ENCODE results near the gene CSNK1D. TPM values are rescaled to one million over a fixed set of nuclear protein-coding genes. Genes with fewer than 3 reads are reported as not detected.

CSNK1D gene
- total and polyA plus RNA-seq, 4 experiments from 2014 or later = 31.6 to 182 (median 129) TPM

GRCh38 chr17:82228842-82229697, 44.4 kb downstream of the CSNK1D start, which contains the start of gene SLC16A3:
SLC16A3 (plus strand) TSS chr17:82229042; CDS start chr17:82236009, 6,967 bp downstream.
- H3K27ac Mint-ChIP-seq = peak within 1 kb of the TSS; percentile 86 to 93 (median 91)
- H3K27me3 Mint-ChIP-seq = no peaks in the 10 kb centered on the region
- peaks cover 0 to 2% of the 10 kb centered on the region in 2 donors for H3K36me3 Mint-ChIP-seq
- H3K4me1 Mint-ChIP-seq = peaks cover 2 to 28% (median 13%) of the 10 kb centered on the region in 4 donors
- ChIA-PET POLR2A (ENCODE audit: partially characterized antibody) (interaction anchor here (0.8 to 4.2 kb wide), 18 partner anchors 8 to 369 kb away, joined by 3 to 52 read pairs (median 5); partner anchors contain the start of genes CCDC57, CD7, DCXR and P4HB), CTCF (ENCODE audit: partially characterized antibody) (interaction anchor here (0.9 to 1.3 kb wide), 2 partner anchors 23 to 24 kb away, joined by 3 to 5 read pairs; no protein-coding TSS in a partner anchor)
- peak; percentile 59 to 73 (median 68) for DNase-seq
- H3K4me3 Mint-ChIP-seq = peak within 1 kb of the TSS; percentile 77 to 89 (median 85)
- no peaks in the 10 kb centered on the region for H3K9me3 ChIP-seq (ENCODE audit: control insufficient read depth in 1 of 2, low read length in 2 of 2)
- peak within 1 kb of the TSS; percentile 81 for H3K27ac ChIP-seq (ENCODE audit: low read depth, low read length)
- intact Hi-C loops (cut with micrococcal nuclease) = loop anchor here (2.0 kb wide), 2 partner anchors 22 to 64 kb away; no protein-coding TSS in a partner anchor
- H3K4me3 ChIP-seq (ENCODE audit: low read length in 2 of 2) = peak within 1 kb of the TSS; percentile 23 to 74
- no peaks in the 10 kb centered on the region for H3K9me3 Mint-ChIP-seq
- H3K4me1 ChIP-seq (ENCODE audit: insufficient read depth, low read length) = peaks cover 34% of the 10 kb centered on the region
- no peaks in the 10 kb centered on the region for H3K27me3 ChIP-seq (ENCODE audit: insufficient read depth, low read length)
- no peaks in the 10 kb centered on the region for H3K36me3 ChIP-seq (ENCODE audit: insufficient read depth, low read length)

GRCh38 chr17:82228278-82228841, 45.1 kb downstream of the CSNK1D start:
- Histone ChIP-seq H3K36me3 (ENCODE audit: insufficient read depth, low read length) (no peaks in the 10 kb centered on the region), H3K4me3 (ENCODE audit: low read length in 2 of 2) (peak overlapping the region; percentile 23 to 74), H3K27me3 (ENCODE audit: insufficient read depth, low read length) (no peaks in the 10 kb centered on the region), H3K27ac (ENCODE audit: low read depth, low read length) (peak overlapping the region; percentile 81), H3K9me3 (ENCODE audit: control insufficient read depth in 1 of 2, low read length in 2 of 2) (no peaks in the 10 kb centered on the region), H3K4me1 (ENCODE audit: insufficient read depth, low read length) (peaks cover 34% of the 10 kb centered on the region)
- H3K27ac Mint-ChIP-seq = peak overlapping the region; percentile 78 to 93 (median 91)
- DNase-seq = peak; percentile 66 to 75 (median 69)
- peak overlapping the region; percentile 75 to 89 (median 84) for H3K4me3 Mint-ChIP-seq
- no peaks in the 10 kb centered on the region for H3K27me3 Mint-ChIP-seq
- H3K36me3 Mint-ChIP-seq = peaks cover 0 to under 1% of the 10 kb centered on the region in 2 donors
- ChIA-PET POLR2A (ENCODE audit: partially characterized antibody) (interaction anchor here (1.0 to 4.2 kb wide), 15 partner anchors 8 to 368 kb away, joined by 3 to 52 read pairs (median 6); partner anchors contain the start of genes CCDC57, CD7 and P4HB), CTCF (ENCODE audit: partially characterized antibody) (interaction anchor here (0.9 kb wide), 1 partner anchor 24 kb away, joined by 5 read pairs; no protein-coding TSS in a partner anchor)
- no peaks in the 10 kb centered on the region for H3K9me3 Mint-ChIP-seq
- peaks cover 2 to 25% (median 14%) of the 10 kb centered on the region in 4 donors for H3K4me1 Mint-ChIP-seq
- intact Hi-C loops (cut with micrococcal nuclease) = loop anchor here (2.0 kb wide), 2 partner anchors 22 to 64 kb away; no protein-coding TSS in a partner anchor

GRCh38 chr17:82227629-82228277, 45.7 kb downstream of the CSNK1D start:
- peak in 1 of 5 donors; percentile 51 for DNase-seq
- H3K9me3 ChIP-seq (ENCODE audit: control insufficient read depth in 1 of 2, low read length in 2 of 2) = no peaks in the 10 kb centered on the region
- ChIA-PET POLR2A (ENCODE audit: partially characterized antibody) (interaction anchor here (1.2 to 4.2 kb wide), 6 partner anchors 13 to 73 kb away, joined by 3 to 52 read pairs (median 22); partner anchors contain the start of gene CCDC57), CTCF (ENCODE audit: partially characterized antibody) (no interaction called here)
- no peaks in the 10 kb centered on the region for H3K27me3 ChIP-seq (ENCODE audit: insufficient read depth, low read length)
- Mint-ChIP-seq H3K9me3 (no peaks in the 10 kb centered on the region), H3K27ac (peak overlapping the region; percentile 61 to 93 (median 91)), H3K4me3 (peak overlapping the region; percentile 75 to 89 (median 84)), H3K4me1 (peaks cover 2 to 23% (median 14%) of the 10 kb centered on the region in 4 donors), H3K27me3 (no peaks in the 10 kb centered on the region), H3K36me3 (no peaks in the 10 kb centered on the region)
- H3K27ac ChIP-seq (ENCODE audit: low read depth, low read length) = peak overlapping the region; percentile 81
- H3K4me1 ChIP-seq (ENCODE audit: insufficient read depth, low read length) = peaks cover 34% of the 10 kb centered on the region
- peak overlapping the region; percentile 23 to 74 for H3K4me3 ChIP-seq (ENCODE audit: low read length in 2 of 2)
- H3K36me3 ChIP-seq (ENCODE audit: insufficient read depth, low read length) = no peaks in the 10 kb centered on the region
- intact Hi-C loops (cut with micrococcal nuclease) = loop anchor here (2.0 kb wide), 2 partner anchors 21 to 65 kb away; no protein-coding TSS in a partner anchor

GRCh38 chr17:82226809-82227628, 46.5 kb downstream of the CSNK1D start:
- Histone ChIP-seq H3K27me3 (ENCODE audit: insufficient read depth, low read length) (no peaks in the 10 kb centered on the region), H3K4me1 (ENCODE audit: insufficient read depth, low read length) (peaks cover 32% of the 10 kb centered on the region), H3K4me3 (ENCODE audit: low read length in 2 of 2) (no peak overlapping the region), H3K9me3 (ENCODE audit: control insufficient read depth in 1 of 2, low read length in 2 of 2) (no peaks in the 10 kb centered on the region), H3K36me3 (ENCODE audit: insufficient read depth, low read length) (no peaks in the 10 kb centered on the region), H3K27ac (ENCODE audit: low read depth, low read length) (peak overlapping the region; percentile 81)
- ChIA-PET POLR2A (ENCODE audit: partially characterized antibody) (interaction anchor here (0.9 to 1.4 kb wide), 3 partner anchors 11 to 26 kb away, joined by 3 to 4 read pairs (median 3); no protein-coding TSS in a partner anchor), CTCF (ENCODE audit: partially characterized antibody) (interaction anchor here (1.2 kb wide), 1 partner anchor 8 kb away, joined by 3 read pairs; no protein-coding TSS in a partner anchor)
- Mint-ChIP-seq H3K27me3 (no peaks in the 10 kb centered on the region), H3K27ac (peak overlapping the region in 5 of 7 donors; percentile 19 to 91 (median 64)), H3K4me3 (peak overlapping the region in 5 of 8 donors; percentile 15 to 61 (median 53)), H3K36me3 (no peaks in the 10 kb centered on the region), H3K9me3 (no peaks in the 10 kb centered on the region), H3K4me1 (peaks cover 2 to 23% (median 14%) of the 10 kb centered on the region in 4 donors)
- DNase-seq = no peak
- intact Hi-C loops (cut with micrococcal nuclease) = no loop called here

GRCh38 chr17:82226146-82226808, 47.2 kb downstream of the CSNK1D start:
- no peak overlapping the region for H3K27ac ChIP-seq (ENCODE audit: low read depth, low read length)
- intact Hi-C loops (cut with micrococcal nuclease) = no loop called here
- H3K36me3 Mint-ChIP-seq = no peaks in the 10 kb centered on the region
- peak overlapping the region in 1 of 8 donors; percentile 25 for H3K4me3 Mint-ChIP-seq
- no peaks in the 10 kb centered on the region for H3K27me3 Mint-ChIP-seq
- no peak overlapping the region for H3K4me3 ChIP-seq (ENCODE audit: low read length in 2 of 2)
- peak overlapping the region in 1 of 7 donors; percentile 53 for H3K27ac Mint-ChIP-seq
- no peaks in the 10 kb centered on the region for H3K36me3 ChIP-seq (ENCODE audit: insufficient read depth, low read length)
- DNase-seq = no peak
- ChIA-PET POLR2A (ENCODE audit: partially characterized antibody) (interaction anchor here (0.9 to 1.5 kb wide), 5 partner anchors 12 to 25 kb away, joined by 3 to 7 read pairs (median 4); partner anchors contain the start of gene CCDC57), CTCF (ENCODE audit: partially characterized antibody) (interaction anchor here (0.8 to 1.2 kb wide), 2 partner anchors 9 to 20 kb away, joined by 3 read pairs; no protein-coding TSS in a partner anchor)
- peaks cover 4 to 23% (median 15%) of the 10 kb centered on the region in 4 donors for H3K4me1 Mint-ChIP-seq
- peaks cover 25% of the 10 kb centered on the region for H3K4me1 ChIP-seq (ENCODE audit: insufficient read depth, low read length)
- H3K9me3 ChIP-seq (ENCODE audit: control insufficient read depth in 1 of 2, low read length in 2 of 2) = no peaks in the 10 kb centered on the region
- no peaks in the 10 kb centered on the region for H3K27me3 ChIP-seq (ENCODE audit: insufficient read depth, low read length)
- H3K9me3 Mint-ChIP-seq = no peaks in the 10 kb centered on the region
